HEK293T (cell line): ENCODE data around the gene GABRD.

Experiments
- CTCF ChIA-PET: fragments of 350-600 bp; formaldehyde crosslinking; extraction: SDS; loops from one replicate; lab custom pipeline; 2021; ENCODE audit warnings: antibody characterized with exemption, inconsistent platforms; lab: Yijun Ruan, JAX
- POLR2A ChIA-PET: fragments of 350-600 bp; formaldehyde crosslinking; extraction: SDS; loops from one replicate; lab custom pipeline; 2020; ENCODE audit warnings: antibody characterized with exemption, inconsistent platforms; lab: Yijun Ruan, JAX
- DNase-seq: peaks from one replicate; pipeline ENCODE4 v3.0.0; 2012; ENCODE audit warnings: mixed read lengths; ENCODE audit errors: extremely low spot score
- ARNT ChIP-seq: fragments of 450-650 bp; IDR thresholded peaks from 2 replicates; pipeline ENCODE4 v1.6.1; 2017; ENCODE audit warnings: mild to moderate bottlenecking
- BHLHE40 ChIP-seq: fragments of 450-650 bp; IDR thresholded peaks from 2 replicates; pipeline ENCODE4 v1.6.1; 2016; ENCODE audit warnings: mild to moderate bottlenecking, moderate library complexity, borderline replicate concordance
- CTBP1 ChIP-seq: fragments of 450-650 bp; IDR thresholded peaks from 2 replicates; pipeline ENCODE4 v1.6.1; 2016; ENCODE audit warnings: borderline replicate concordance
- ELF4 ChIP-seq: fragments of 450-650 bp; IDR thresholded peaks from 2 replicates; pipeline ENCODE4 v1.6.1; 2017; ENCODE audit warnings: antibody characterized with exemption
- FOXA1 ChIP-seq: fragments of 450-650 bp; IDR thresholded peaks from 2 replicates; pipeline ENCODE4 v1.6.1; 2016; ENCODE audit warnings: mild to moderate bottlenecking
- FOXK2 ChIP-seq: fragments of 450-650 bp; IDR thresholded peaks from 2 replicates; pipeline ENCODE4 v1.6.1; 2016; ENCODE audit warnings: mild to moderate bottlenecking
- FOXM1 ChIP-seq: fragments of 450-650 bp; IDR thresholded peaks from 2 replicates; pipeline ENCODE4 v1.6.1; 2017; ENCODE audit warnings: mild to moderate bottlenecking, borderline replicate concordance
- HDGF ChIP-seq: fragments of 450-650 bp; IDR thresholded peaks from 2 replicates; pipeline ENCODE4 v1.6.1; 2017; ENCODE audit warnings: antibody characterized with exemption, borderline replicate concordance
- L3MBTL2 ChIP-seq: fragments of 450-650 bp; conservative IDR thresholded peaks from 2 replicates; pipeline ENCODE4 v1.6.1; 2016; ENCODE audit warnings: mild to moderate bottlenecking
- LEF1 ChIP-seq: fragments of 450-650 bp; IDR thresholded peaks from 2 replicates; pipeline ENCODE4 v1.6.1; 2017; ENCODE audit warnings: mild to moderate bottlenecking, borderline replicate concordance
- NFRKB ChIP-seq: fragments of 450-650 bp; IDR thresholded peaks from 2 replicates; pipeline ENCODE4 v1.6.1; 2016; ENCODE audit warnings: mild to moderate bottlenecking, moderate library complexity
- PKNOX1 ChIP-seq: fragments of 450-650 bp; IDR thresholded peaks from 2 replicates; pipeline ENCODE4 v1.6.1; 2016
- SP1 ChIP-seq: fragments of 450-650 bp; IDR thresholded peaks from 2 replicates; pipeline ENCODE4 v1.6.1; 2017
- SUZ12 ChIP-seq: fragments of 450-650 bp; IDR thresholded peaks from 2 replicates; pipeline ENCODE4 v1.6.1; 2016; ENCODE audit warnings: mild to moderate bottlenecking
- TARDBP ChIP-seq: fragments of 450-650 bp; IDR thresholded peaks from 2 replicates; pipeline ENCODE4 v1.6.1; 2016
- ZNF384 ChIP-seq: fragments of 450-650 bp; IDR thresholded peaks from 2 replicates; pipeline ENCODE4 v1.6.1; 2016

The GABRD gene

DNA sequence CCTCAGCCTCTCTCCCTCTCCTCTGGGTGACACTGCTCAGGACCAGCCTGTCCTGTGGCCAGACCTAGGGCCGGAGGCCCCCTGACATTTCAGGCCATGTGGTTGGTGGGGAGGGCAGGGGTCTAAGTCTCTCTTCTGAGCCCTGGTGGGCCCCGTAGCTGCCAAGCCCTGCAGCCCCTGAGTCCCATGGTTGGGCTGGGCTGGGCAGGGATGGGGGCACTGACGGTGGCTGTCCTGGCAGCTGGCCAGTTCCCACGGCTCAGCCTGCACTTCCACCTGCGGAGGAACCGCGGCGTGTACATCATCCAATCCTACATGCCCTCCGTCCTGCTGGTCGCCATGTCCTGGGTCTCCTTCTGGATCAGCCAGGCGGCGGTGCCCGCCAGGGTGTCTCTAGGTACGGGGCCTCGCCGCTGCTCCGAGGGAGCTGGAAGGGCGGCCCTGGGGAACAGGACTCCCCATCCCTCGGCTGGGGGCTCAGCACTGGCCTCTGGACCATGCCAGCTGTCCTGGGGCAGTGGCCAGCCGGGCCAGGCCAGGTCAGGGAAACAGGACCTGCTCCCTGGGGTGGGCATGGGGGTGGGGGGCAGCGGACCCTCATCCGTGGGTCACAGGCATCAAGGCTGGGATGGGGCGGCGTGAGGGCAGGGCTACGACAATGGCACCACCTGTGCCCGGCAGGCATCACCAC, 9.9 kb downstream of the GABRD start:
- DNase-seq: no peak
- no peak for TF ChIP-seq ELF4
- TF ChIP-seq PKNOX1: no peak
- no peak for TF ChIP-seq SUZ12
- TF ChIP-seq HDGF: no peak
- TF ChIP-seq SP1: no peak
- no peak for TF ChIP-seq FOXA1
- TF ChIP-seq ARNT: no peak
- no peak for TF ChIP-seq BHLHE40
- TF ChIP-seq FOXK2: no peak
- no peak for TF ChIP-seq TARDBP
- CTCF ChIA-PET: interaction anchor here (0.6 kb wide), 1 partner anchor 18 kb away, joined by 3 read pairs; no protein-coding TSS in a partner anchor
- POLR2A ChIA-PET: no interaction called here

DNA sequence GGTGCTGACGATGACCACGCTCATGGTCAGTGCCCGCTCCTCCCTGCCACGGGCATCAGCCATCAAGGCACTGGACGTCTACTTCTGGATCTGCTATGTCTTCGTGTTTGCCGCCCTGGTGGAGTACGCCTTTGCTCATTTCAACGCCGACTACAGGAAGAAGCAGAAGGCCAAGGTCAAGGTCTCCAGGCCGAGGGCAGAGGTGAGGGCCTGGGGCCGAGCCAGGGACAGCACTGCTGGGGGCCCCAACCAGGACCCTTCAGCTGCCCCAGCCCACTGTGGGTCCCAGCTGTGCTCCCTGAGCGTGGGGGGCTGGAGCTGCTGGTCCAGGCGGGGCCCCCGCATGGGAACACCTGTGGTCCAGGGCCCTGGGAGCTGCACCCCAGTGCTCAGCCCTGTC, 10.4 kb downstream of the GABRD start:
- ChIA-PET POLR2A (no interaction called here), CTCF (no interaction called here)
- TF ChIP-seq SUZ12: no peak
- TF ChIP-seq TARDBP: no peak
- no peak for TF ChIP-seq LEF1
- no peak for TF ChIP-seq SP1
- TF ChIP-seq FOXM1: no peak
- TF ChIP-seq FOXK2: no peak
- TF ChIP-seq L3MBTL2: no peak
- TF ChIP-seq PKNOX1: no peak
- no peak for TF ChIP-seq FOXA1
- TF ChIP-seq HDGF: no peak
- no peak for TF ChIP-seq CTBP1
- no peak for TF ChIP-seq NFRKB
- no peak for DNase-seq

DNA sequence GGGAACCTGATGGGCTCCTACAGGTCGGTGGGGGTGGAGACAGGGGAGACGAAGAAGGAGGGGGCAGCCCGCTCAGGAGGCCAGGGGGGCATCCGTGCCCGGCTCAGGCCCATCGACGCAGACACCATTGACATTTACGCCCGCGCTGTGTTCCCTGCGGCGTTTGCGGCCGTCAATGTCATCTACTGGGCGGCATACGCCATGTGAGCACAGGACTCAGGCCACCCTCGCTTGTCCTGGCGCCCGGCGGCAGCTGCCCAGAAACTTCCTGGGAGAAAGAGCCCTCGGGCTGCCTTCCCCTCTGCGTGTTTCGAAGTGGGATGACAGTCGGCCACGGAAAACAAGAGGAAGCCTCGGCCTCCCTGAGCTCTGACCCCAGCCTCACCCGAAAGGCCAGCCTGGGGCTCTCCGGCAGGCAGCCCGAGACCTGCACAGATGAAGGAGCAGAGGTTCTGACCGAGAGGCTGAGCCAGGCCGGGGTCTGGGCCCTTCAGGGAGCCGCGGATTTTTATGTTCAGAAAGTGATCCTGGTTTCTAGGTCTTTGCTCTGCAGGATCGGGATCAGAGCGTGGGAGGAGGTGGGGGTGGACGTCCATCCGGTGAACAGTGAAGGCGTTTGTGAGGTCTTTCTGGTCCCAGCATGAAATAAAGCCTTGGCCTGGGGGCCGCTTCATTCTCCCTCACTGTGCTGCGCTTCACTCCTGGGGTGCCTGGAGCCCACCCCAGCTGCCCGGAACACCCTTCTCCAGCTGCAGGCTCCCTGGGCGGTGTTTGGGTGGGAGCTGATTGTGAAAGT, 11.1 kb downstream of the GABRD start:
- TF ChIP-seq ZNF384 (no peak), TARDBP (no peak), HDGF (no peak), ARNT (no peak), FOXM1 (no peak)
- DNase-seq: no peak
- POLR2A ChIA-PET: interaction anchor here (0.9 kb wide), 1 partner anchor 12 kb away, joined by 3 read pairs; the partner anchor contains the start of gene GABRD
- CTCF ChIA-PET: interaction anchor here (1.2 kb wide), 1 partner anchor 14 kb away, joined by 6 read pairs; no protein-coding TSS in a partner anchor

DNA sequence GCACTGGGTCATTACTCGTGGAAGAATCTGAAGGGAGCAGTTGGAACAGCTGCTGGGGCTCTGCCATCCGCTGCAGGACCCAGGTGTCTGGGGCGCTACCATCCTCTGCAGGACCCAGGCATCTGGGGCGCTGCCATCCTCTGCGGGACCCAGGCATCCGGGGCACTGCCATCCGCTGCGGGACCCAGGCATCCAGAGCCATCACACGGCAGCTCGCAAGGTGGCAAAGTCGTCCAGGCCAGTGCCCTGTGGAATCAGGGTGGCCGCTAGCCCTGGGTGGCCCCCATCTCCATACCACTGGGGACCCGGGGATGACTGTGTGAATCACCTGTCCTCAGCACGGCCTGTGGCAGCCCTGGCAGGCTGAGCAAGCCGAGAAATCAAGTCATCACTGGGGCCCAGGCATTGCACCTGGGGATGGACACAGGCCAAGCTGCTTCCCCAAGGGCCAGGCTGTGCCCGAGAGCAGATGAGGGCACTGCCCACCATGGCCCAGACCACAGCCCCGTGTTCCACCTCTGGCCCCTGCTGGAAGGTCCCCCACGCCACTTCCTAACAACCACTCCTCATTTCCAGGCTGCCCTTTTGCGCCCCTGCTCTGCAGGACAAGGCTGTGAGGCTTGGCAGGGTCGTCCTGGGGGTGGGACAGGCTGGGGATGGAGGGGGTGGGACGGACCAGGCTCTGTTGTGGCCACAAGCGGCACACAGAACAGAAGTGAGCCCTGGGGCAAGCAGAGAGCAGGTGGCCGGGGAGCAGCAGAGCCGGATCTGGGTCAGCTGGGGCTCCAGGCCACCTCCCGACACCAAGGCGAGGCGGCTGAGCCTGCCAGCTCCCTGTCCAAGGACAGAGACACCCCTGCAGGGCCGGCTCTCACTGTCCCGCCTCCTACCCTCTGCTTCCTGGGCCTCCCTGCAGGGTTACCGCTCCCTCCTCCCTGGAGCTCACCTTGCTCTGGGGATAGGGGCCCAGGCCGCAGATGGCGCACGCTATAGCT, 12.7 kb downstream of the GABRD start:
- ChIA-PET POLR2A (interaction anchor here (1.0 kb wide), 1 partner anchor 13 kb away, joined by 3 read pairs; no protein-coding TSS in a partner anchor), CTCF (interaction anchor here (1.0 to 1.2 kb wide), 3 partner anchors 12 to 87 kb away, joined by 3 to 6 read pairs (median 4); no protein-coding TSS in a partner anchor)
- TF ChIP-seq PKNOX1 (no peak), FOXK2 (no peak), BHLHE40 (no peak), FOXM1 (no peak), L3MBTL2 (no peak), HDGF (no peak), SP1 (no peak), ZNF384 (no peak), LEF1 (no peak), ARNT (no peak), SUZ12 (no peak), CTBP1 (no peak), FOXA1 (no peak), NFRKB (no peak), TARDBP (no peak), ELF4 (no peak)
- no peak for DNase-seq

DNA sequence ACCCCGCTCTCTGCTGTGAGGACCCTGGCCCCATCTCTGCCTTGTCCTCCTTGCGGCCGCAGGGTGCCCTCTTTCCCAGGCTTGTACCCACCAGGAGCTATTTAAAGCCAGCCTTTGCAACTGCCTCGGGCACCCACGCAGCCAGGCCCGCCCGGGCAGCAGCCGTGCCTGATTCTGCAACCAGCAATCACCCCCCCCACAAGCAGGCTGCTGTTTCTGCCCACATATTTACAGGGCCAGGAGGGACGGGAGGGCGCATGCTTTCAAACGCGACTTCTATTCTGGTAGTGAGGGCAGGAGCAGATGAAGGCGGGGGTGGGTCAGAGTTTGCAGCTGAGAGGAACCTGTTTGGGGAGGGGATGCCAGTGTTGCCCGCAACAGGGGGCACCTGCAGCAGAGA, 13.6 kb downstream of the GABRD start:
- CTCF ChIA-PET: interaction anchor here (1.0 kb wide), 1 partner anchor 12 kb away, joined by 4 read pairs; no protein-coding TSS in a partner anchor
- POLR2A ChIA-PET: interaction anchor here (1.0 kb wide), 1 partner anchor 12 kb away, joined by 3 read pairs; no protein-coding TSS in a partner anchor
- DNase-seq: no peak
- TF ChIP-seq BHLHE40: no peak
- TF ChIP-seq ARNT: no peak
- no peak for TF ChIP-seq LEF1
- TF ChIP-seq ZNF384: no peak
- TF ChIP-seq ELF4: no peak
- no peak for TF ChIP-seq FOXA1
- no peak for TF ChIP-seq NFRKB
- no peak for TF ChIP-seq CTBP1
- TF ChIP-seq TARDBP: no peak
- TF ChIP-seq PKNOX1: no peak
- TF ChIP-seq L3MBTL2: no peak
- TF ChIP-seq FOXM1: no peak
- TF ChIP-seq SUZ12: no peak
- TF ChIP-seq FOXK2: no peak
- no peak for TF ChIP-seq HDGF
- no peak for TF ChIP-seq SP1
